C4-2B (cell line): ENCODE data around the gene SFN.

Experiments used
- ZFX ChIP-seq: fragments of 450-650 bp; IDR thresholded peaks from 2 replicates; pipeline ENCODE4 v1.6.1; 2017
- TF ChIP-seq, protein P1 (sequence below): fragments of 450-650 bp; conservative IDR thresholded peaks from 2 replicates; pipeline ENCODE4 v1.5.1; 2017; ENCODE audit warnings: mild to moderate bottlenecking

DNA sequence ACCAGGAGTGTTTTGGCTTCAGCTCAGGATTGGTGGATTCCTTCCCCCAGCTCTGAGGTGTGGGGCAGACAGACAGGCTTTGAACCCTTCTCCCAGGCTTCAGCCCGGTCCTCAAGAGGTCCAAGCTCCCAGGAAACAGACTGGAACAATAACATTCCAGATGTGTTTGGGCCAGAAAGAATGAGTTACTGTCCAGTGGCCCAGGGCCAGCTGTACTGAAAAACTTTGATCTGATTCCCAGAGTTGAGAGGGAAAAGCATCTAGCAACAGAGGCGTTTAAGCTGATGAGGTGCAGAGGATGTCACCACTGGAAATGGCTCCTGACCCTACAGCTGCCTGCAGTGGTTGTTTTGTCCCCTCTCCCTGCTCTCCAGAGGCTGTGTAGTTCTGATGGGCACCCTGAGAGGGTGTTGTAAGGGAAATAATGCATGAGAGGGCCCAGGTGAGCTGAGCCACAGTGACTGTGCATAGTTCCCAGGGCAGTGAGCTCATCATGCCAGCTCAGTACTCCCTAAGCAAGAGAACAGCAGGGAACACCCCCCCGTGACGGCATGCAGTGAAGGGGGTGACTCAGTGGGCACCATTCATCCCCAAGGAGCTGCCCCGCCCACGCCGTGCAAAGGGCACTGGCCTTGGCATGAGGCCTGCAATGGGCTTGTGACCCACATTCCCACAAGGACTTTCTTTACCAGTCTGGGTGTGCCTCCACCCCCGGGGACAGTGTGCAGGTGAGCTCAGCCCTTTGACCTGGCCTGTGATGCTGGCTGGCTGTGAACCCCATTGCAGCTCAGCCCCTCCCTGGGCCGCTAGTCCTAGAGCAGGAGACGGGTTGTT is 13.8 kb upstream of the SFN start:
- TF ChIP-seq, protein P1, sequence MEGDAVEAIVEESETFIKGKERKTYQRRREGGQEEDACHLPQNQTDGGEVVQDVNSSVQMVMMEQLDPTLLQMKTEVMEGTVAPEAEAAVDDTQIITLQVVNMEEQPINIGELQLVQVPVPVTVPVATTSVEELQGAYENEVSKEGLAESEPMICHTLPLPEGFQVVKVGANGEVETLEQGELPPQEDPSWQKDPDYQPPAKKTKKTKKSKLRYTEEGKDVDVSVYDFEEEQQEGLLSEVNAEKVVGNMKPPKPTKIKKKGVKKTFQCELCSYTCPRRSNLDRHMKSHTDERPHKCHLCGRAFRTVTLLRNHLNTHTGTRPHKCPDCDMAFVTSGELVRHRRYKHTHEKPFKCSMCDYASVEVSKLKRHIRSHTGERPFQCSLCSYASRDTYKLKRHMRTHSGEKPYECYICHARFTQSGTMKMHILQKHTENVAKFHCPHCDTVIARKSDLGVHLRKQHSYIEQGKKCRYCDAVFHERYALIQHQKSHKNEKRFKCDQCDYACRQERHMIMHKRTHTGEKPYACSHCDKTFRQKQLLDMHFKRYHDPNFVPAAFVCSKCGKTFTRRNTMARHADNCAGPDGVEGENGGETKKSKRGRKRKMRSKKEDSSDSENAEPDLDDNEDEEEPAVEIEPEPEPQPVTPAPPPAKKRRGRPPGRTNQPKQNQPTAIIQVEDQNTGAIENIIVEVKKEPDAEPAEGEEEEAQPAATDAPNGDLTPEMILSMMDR, result no peak
- no peak for TF ChIP-seq ZFX
